Duodenal mucosa (tissue), 2 donors: ENCODE results near the gene RAB6B.

ENCODE experiments used
- H3K27ac ChIP-seq: one replicate; pipeline ENCODE4 v1.7.0; 2013; ENCODE audit warnings: low read depth, low read length
- H3K27me3 ChIP-seq, 2 donors: one replicate each; pipeline ENCODE4 v1.7.0; 2013; ENCODE audit warnings: low read length in 2 of 2, control low read depth in 1 of 2; ENCODE audit not compliant: insufficient read depth in 2 of 2, control insufficient read depth in 1 of 2
- H3K36me3 ChIP-seq, 2 donors: one replicate each; pipeline ENCODE4 v1.7.0; 2013; ENCODE audit warnings: low read length in 2 of 2, control low read depth in 1 of 2; ENCODE audit not compliant: insufficient read depth in 2 of 2, control insufficient read depth in 1 of 2
- H3K4me1 ChIP-seq, 2 donors: one replicate each; pipeline ENCODE4 v1.7.0; 2013; ENCODE audit warnings: low read length in 2 of 2, control low read depth in 1 of 2; ENCODE audit not compliant: insufficient read depth in 2 of 2, control insufficient read depth in 1 of 2
- H3K4me3 ChIP-seq, 2 donors: one replicate each; pipeline ENCODE4 v1.7.0; 2013; ENCODE audit warnings: low read length in 2 of 2, low read depth in 1 of 2
- H3K9ac ChIP-seq, 2 donors: one replicate each; pipeline ENCODE4 v1.7.0; 2013; ENCODE audit warnings: low read length in 2 of 2, low read depth in 1 of 2
- H3K9me3 ChIP-seq, 2 donors: one replicate each; pipeline ENCODE4 v1.7.0; 2013; ENCODE audit warnings: low read length in 2 of 2, control low read depth in 1 of 2; ENCODE audit not compliant: control insufficient read depth in 1 of 2

RAB6B gene

DNA sequence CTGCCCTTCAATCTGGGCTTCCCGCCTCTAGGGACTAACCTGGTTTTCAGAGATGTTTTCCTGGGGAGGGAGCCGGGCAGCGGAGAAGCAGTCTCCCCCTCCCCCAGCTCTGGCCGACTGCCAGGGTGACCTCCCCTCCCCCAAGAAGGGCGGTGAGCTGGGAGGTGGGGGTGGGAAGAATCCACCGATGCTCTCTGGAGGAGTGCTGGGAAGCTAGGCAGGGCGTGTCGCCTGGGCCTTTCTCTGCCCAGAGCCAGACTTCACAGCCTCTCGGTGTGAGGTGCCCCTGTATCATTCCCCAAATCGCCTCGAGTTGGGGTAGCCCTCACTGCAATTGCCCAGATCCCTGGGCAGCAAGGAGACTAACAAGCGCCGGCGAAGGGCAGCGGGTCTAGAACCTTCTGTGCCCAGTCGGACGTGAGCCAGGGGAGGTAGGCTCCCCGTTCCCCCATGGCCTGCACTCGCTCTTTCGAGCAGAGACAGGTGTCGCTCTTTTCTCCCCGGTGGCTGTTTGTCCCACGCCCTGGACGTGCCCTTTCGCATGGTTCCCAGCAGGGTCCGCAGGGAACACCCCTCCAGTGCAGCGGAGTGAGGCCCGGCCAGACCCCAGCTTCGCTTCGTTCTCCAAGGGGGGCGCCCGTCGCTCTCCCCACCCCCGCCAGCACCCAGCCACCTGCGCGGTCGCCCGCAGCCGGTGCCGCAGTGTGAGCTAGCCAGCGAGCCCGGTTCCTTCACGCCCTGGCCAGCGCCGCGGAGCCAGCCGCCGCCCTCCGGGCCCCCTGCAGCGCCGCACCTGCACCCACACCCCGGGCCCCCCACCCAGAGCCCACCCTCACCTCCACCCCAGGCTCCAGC is 1.1 kb downstream of the RAB6B start:
- Histone ChIP-seq H3K4me1 (peaks cover 0 to 10% of the 10 kb centered on the region in 2 donors), H3K4me3 (peak overlapping the region; percentile 22 to 48), H3K27me3 (peaks cover 30% of the 10 kb centered on the region in 2 donors), H3K9ac (no peak overlapping the region), H3K27ac (no peak overlapping the region), H3K36me3 (no peaks in the 10 kb centered on the region), H3K9me3 (no peaks in the 10 kb centered on the region)

GRCh38 chr3:133893683-133894352 is 1.9 kb downstream of the RAB6B start:
- no peaks in the 10 kb centered on the region for H3K9me3 ChIP-seq
- H3K4me3 ChIP-seq, result no peak overlapping the region
- no peak overlapping the region for H3K9ac ChIP-seq
- peaks cover 30% of the 10 kb centered on the region in 2 donors for H3K27me3 ChIP-seq
- no peaks in the 10 kb centered on the region for H3K36me3 ChIP-seq
- no peak overlapping the region for H3K27ac ChIP-seq
- peaks cover 0 to 10% of the 10 kb centered on the region in 2 donors for H3K4me1 ChIP-seq

DNA sequence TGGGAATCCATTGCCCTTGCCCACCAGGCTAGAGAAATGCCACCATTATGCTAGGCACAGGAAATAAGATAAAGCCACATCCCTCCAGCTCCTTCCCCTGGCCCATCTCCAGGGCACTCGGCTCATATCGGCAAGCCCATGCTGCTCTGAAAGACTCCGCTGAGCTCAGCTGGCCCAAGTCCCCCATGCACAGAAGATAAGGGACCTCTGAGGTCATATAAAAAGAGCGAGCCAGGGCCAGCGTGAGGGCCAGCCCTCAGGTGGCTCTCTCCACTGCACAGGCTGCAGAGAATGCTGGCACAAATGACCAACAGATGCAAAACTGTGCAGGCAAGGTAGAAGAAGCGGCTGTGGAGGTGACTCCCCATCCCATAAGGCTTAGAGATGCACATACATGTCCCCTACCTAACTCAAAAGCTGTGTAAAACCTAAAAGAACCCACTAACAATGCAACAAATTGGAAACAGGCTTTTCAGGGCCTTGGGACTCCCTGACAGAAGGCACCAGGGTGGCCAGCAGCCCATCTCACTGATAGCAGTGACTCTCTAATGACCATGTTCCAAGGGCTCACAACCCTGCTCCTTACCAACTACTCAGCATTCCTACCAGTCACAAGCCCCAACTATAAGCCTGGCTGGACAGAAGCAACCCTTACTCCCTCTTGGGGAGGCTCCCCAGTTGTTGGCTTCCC is 3.0 kb downstream of the RAB6B start:
- Histone ChIP-seq H3K4me3 (no peak overlapping the region), H3K36me3 (no peaks in the 10 kb centered on the region), H3K27me3 (peaks cover 28 to 29% of the 10 kb centered on the region in 2 donors), H3K9ac (no peak overlapping the region), H3K4me1 (peaks cover 0 to 10% of the 10 kb centered on the region in 2 donors), H3K27ac (no peak overlapping the region), H3K9me3 (no peaks in the 10 kb centered on the region)

GRCh38 chr3:133891662-133892378 is 3.9 kb downstream of the RAB6B start:
- no peaks in the 10 kb centered on the region for H3K9me3 ChIP-seq
- peaks cover 0 to 10% of the 10 kb centered on the region in 2 donors for H3K4me1 ChIP-seq
- H3K9ac ChIP-seq, result no peak overlapping the region
- no peaks in the 10 kb centered on the region for H3K36me3 ChIP-seq
- no peak overlapping the region for H3K27ac ChIP-seq
- H3K4me3 ChIP-seq, result no peak overlapping the region
- H3K27me3 ChIP-seq, result peaks cover 19 to 21% of the 10 kb centered on the region in 2 donors

GRCh38 chr3:133890972-133891644 is 4.6 kb downstream of the RAB6B start:
- no peaks in the 10 kb centered on the region for H3K9me3 ChIP-seq
- H3K27me3 ChIP-seq, result peaks cover 12 to 14% of the 10 kb centered on the region in 2 donors
- H3K9ac ChIP-seq, result no peak overlapping the region
- peaks cover 0 to 6% of the 10 kb centered on the region in 2 donors for H3K4me1 ChIP-seq
- H3K4me3 ChIP-seq, result no peak overlapping the region
- H3K36me3 ChIP-seq, result no peaks in the 10 kb centered on the region
- H3K27ac ChIP-seq, result no peak overlapping the region

DNA sequence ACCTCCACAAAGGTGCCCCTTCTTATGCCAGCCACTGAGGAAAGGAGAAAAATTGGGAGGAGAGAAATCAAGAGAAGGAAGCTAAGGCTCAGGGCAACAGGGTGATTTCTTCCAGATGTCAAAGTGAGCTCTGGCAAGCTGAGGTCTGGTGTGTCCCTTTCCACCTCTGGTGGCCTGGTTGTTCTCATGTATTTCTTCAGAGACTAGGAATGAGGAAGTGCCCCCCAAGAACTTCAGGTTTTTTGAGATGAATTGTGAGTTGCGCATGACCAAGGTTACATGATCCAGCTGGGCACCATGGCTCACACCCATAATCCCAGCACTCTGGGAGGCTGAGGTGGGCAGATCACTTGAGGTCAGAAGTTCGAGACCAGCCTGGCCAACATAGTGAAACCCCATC is 5.6 kb downstream of the RAB6B start:
- no peaks in the 10 kb centered on the region for H3K36me3 ChIP-seq
- peaks cover 0 to 3% of the 10 kb centered on the region in 2 donors for H3K4me1 ChIP-seq
- H3K27ac ChIP-seq, result no peak overlapping the region
- H3K9me3 ChIP-seq, result no peaks in the 10 kb centered on the region
- no peak overlapping the region for H3K4me3 ChIP-seq
- H3K9ac ChIP-seq, result no peak overlapping the region
- peaks cover 10% of the 10 kb centered on the region in 2 donors for H3K27me3 ChIP-seq

DNA sequence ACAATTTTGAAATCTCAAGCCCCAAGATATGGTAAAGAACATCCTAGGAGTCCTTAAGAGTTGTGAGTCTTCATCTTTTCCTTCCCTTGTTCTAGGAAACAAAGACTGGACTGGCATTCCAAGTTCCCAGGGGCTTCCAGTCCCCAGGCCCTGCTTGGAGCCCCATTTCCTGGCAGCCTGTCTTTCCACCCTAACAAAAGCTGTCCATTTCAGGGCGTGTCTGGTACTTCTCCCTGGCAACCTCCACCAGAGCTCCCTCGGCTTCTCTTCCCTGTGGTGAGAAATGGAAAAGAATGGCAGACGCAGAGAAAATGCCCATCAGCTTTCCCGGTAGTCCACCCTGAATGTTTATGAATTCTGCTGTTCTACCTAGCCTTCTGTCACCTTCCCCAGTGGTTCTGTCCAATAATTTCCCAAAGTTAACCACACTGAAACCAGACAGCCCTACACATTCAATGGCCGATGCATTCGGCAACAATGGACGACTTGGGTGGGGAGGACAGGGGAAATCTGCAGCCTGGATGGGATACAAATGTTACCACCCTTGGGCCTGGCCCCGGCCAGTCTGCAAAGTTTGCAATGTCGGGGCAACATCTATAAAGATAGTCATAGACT is 6.8 kb downstream of the RAB6B start:
- Histone ChIP-seq H3K27me3 (peaks cover 0 to under 1% of the 10 kb centered on the region in 2 donors), H3K9me3 (no peaks in the 10 kb centered on the region), H3K9ac (no peak overlapping the region), H3K27ac (no peak overlapping the region), H3K4me3 (no peak overlapping the region), H3K4me1 (peaks cover 5% of the 10 kb centered on the region in 2 donors), H3K36me3 (no peaks in the 10 kb centered on the region)

DNA sequence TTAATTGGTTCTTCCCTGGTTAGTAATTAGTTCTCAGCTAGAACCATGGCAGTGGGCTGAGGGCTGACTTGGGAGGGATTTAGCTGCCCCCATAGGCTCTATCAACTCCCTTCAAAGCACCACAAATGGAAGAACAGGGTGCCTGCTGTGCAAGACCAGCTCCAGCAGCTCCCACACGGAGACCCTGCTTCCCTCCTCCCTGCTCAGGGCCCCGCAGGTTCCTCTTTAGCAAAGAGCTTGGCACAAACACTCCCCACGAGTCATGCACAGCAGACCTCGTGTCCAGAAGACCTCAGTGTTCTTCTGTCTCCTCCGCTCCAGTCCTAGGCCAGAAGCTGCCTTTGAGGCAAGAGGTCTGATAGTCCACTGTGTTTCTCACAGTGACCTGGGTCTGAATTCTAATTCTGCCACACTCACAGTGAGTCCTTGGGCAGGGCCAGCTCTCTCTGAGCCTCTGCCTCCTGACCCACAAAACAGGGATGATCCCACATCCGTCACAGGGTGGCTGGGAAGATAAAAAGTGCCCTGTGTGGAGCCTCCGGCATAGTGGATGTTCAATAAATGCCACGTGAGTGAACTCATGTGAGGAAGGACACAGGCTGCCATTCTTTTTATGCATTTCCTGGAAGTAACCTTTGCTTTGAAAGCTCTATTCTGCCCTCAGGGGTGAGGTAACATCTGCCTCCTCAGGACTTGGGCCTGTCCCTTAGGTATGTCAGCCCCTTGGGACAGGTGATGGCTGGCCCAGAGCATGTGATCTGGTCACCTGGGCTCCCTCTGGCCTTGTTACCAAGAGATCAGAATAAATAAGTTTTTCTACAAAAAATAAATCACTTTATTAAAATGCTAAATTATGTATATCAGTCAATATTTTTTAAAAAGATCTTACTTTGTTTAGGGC is 7.6 kb downstream of the RAB6B start:
- no peaks in the 10 kb centered on the region for H3K9me3 ChIP-seq
- no peak overlapping the region for H3K4me3 ChIP-seq
- H3K27me3 ChIP-seq, result no peaks in the 10 kb centered on the region
- no peaks in the 10 kb centered on the region for H3K36me3 ChIP-seq
- H3K27ac ChIP-seq, result no peak overlapping the region
- no peak overlapping the region for H3K9ac ChIP-seq
- H3K4me1 ChIP-seq, result peaks cover 6 to 7% of the 10 kb centered on the region in 2 donors
